GM12891 (cell line): Measurements from ENCODE around the gene TCF25.
A peak's percentile ranks its signal among the peaks of the same experiment; 100 is the strongest.
"Not testable (repeated sequence)": the region's sequence is repeated elsewhere in the genome, so short reads cannot be mapped to it uniquely, and the experiment has no call there.

ENCODE experiments used
- DNase-seq: peaks from one replicate; pipeline ENCODE4 v3.0.0; 2011; ENCODE audit warnings: low spot score; ENCODE audit not compliant: insufficient read length
- FAIRE-seq: peaks from 2 replicates; lab custom pipeline; 2011; peaks lifted over from hg19 to GRCh38; lab: Jason Lieb, UNC
- PAX5 ChIP-seq: IDR thresholded peaks from 2 replicates; pipeline ENCODE4 v1.6.1; 2011; ENCODE audit warnings: low read length, moderate library complexity, mild to moderate bottlenecking; ENCODE audit not compliant: insufficient read depth, severe bottlenecking
- POLR2A ChIP-seq: IDR thresholded peaks from 2 replicates; pipeline ENCODE4 v1.6.1; 2011; ENCODE audit warnings: low read depth, low read length, control low read depth
- POLR2AphosphoS5 ChIP-seq: IDR thresholded peaks from 2 replicates; pipeline ENCODE4 v1.6.1; 2011; ENCODE audit warnings: low read depth, low read length, control low read depth
- POU2F2 ChIP-seq: IDR thresholded peaks from 2 replicates; pipeline ENCODE4 v1.6.1; 2011; ENCODE audit warnings: low read depth, mild to moderate bottlenecking, control low read depth, low read length, moderate library complexity
- SPI1 ChIP-seq: IDR thresholded peaks from 2 replicates; pipeline ENCODE4 v1.6.1; 2011; ENCODE audit warnings: low read depth, low read length, control low read depth
- TAF1 ChIP-seq: IDR thresholded peaks from 2 replicates; pipeline ENCODE4 v1.6.1; 2011; ENCODE audit warnings: low read depth, low read length, control low read depth

Gene TCF25

DNA sequence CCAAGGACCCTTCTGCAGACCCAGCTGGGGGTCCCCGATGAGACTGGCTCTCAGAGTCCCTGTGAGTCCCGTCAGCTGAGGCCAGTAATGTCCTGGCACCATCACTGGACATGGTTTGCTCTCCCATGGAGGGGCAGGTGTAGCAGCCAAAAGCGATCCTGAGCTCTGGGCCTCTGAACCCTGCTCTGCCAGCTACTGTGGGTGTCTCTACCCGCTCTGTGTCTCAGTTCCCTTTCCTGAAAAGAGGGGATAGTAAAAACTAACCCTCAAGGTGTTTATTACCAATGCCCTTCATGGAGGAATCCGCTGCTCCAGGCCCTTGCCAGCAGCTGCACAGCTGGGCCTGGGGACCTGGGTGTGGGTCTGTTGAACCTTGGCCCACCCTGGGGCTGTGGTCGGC lies 58.6 kb downstream of the TCF25 start:
- no peak for FAIRE-seq
- DNase-seq: no peak
- TF ChIP-seq POU2F2: no peak
- no peak for TF ChIP-seq POLR2A
- 0 out of 2 replicates have a peak, but pooled peaks have one; percentile 3 for TF ChIP-seq SPI1
- TF ChIP-seq TAF1: no peak

DNA sequence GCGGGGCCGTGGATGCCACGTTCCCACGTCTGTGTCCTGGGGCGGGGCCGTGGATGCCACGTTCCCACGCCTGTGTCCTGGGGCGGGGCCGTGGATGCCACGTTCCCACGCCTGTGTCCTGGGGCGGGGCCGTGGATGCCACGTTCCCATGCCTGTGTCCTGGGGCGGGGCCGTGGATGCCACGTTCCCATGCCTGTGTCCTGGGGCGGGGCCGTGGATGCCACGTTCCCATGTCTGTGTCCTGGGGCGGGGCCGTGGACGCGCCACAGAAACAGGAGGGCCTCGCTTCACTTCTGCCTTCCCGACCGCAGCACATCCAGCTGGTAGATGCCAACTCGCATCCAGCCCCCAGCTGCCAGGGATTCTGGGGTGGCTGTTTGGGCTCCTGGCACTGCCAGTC lies 60.6 kb downstream of the TCF25 start:
- not testable (repeated sequence) for FAIRE-seq, DNase-seq

DNA sequence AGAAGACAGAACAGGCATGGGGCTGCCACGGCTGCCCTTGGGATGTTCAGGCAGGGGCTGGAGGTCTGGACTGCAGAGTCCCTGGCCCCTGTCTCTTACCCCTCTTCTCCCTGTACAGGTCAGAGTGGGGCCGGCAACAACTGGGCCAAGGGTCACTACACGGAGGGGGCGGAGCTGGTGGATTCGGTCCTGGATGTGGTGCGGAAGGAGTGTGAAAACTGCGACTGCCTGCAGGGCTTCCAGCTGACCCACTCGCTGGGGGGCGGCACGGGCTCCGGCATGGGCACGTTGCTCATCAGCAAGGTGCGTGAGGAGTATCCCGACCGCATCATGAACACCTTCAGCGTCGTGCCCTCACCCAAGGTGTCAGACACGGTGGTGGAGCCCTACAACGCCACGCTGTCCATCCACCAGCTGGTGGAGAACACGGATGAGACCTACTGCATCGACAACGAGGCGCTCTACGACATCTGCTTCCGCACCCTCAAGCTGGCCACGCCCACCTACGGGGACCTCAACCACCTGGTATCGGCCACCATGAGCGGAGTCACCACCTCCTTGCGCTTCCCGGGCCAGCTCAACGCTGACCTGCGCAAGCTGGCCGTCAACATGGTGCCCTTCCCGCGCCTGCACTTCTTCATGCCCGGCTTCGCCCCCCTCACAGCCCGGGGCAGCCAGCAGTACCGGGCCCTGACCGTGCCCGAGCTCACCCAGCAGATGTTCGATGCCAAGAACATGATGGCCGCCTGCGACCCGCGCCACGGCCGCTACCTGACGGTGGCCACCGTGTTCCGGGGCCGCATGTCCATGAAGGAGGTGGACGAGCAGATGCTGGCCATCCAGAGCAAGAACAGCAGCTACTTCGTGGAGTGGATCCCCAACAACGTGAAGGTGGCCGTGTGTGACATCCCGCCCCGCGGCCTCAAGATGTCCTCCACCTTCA lies 61.5 kb downstream of the TCF25 start:
- no peak for FAIRE-seq

DNA sequence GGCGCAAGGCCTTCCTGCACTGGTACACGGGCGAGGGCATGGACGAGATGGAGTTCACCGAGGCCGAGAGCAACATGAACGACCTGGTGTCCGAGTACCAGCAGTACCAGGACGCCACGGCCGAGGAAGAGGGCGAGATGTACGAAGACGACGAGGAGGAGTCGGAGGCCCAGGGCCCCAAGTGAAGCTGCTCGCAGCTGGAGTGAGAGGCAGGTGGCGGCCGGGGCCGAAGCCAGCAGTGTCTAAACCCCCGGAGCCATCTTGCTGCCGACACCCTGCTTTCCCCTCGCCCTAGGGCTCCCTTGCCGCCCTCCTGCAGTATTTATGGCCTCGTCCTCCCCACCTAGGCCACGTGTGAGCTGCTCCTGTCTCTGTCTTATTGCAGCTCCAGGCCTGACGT lies 62.2 kb downstream of the TCF25 start:
- DNase-seq, FAIRE-seq: not testable (repeated sequence)

More for the DNA sequence above, 61.5 kb downstream of the TCF25 start:
- no peak for DNase-seq
- TF ChIP-seq PAX5 (no peak), SPI1 (no peak), POU2F2 (no peak), POLR2AphosphoS5 (no peak), TAF1 (no peak), POLR2A (no peak)

DNA sequence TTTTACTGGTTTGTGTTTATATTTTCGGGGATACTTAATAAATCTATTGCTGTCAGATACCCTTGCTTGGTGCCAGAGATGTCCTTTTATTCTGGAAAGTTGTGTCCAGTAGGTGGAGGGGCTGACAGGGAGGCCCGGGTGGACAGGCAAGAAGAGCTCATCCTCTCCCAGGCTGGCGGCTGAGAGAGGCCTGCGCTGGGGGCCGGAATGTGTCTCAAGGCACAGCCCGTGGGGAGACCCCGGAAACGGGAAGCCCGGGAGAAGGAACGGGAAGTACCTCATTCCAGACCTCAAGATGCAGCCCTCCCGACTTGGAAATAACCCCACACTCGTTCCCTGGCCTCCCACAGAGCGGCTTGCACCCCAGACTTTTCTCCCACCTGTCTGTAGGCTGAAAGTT lies 62.6 kb downstream of the TCF25 start:
- DNase-seq (no peak), FAIRE-seq (no peak)
- TF ChIP-seq SPI1: no peak
- no peak for TF ChIP-seq POLR2A
- no peak for TF ChIP-seq PAX5
- TF ChIP-seq POLR2AphosphoS5: no peak
- no peak for TF ChIP-seq POU2F2

DNA sequence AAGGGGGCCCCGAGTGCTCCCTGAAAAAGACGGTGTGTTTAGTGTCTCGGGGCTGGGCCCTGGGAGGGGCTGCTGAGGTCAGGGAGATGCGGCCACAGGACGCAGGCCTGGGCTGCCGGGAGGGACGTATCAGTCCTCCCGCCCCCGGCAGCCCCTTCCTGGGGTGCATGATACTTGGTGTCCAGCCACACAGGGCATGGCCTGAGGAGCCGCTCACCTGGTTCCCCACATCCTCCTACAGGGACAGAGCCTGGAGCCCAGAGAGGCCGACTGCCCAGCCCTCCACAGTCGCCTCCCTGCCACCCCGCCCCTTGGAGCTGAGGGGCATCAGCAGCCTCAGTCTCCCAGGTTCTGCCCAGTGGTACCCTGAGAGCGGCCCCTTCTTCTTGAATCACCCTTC lies 63.1 kb downstream of the TCF25 start:
- no peak for DNase-seq
- no peak for FAIRE-seq
- TF ChIP-seq PAX5: no peak

DNA sequence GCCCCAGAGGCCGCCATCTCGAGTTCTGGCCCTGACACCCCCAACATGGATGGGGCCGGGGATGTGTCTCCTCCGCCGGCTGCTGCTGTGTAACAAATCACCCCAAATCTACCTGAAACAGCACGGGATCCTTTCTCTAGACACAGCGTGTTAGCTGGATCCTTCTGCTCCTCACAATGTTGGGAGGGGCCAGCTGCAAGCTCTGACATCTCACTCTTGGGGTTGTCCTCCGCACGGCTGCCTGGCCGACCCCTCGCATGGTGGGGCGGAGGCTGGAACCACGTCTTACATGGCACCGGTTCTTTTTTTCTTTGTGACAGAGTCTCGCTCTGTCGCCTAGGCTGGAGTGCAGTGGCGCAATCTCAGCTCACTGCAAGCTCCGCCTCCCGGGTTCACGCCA lies 63.6 kb downstream of the TCF25 start:
- FAIRE-seq (no peak), DNase-seq (no peak)
- no peak for TF ChIP-seq SPI1
- no peak for TF ChIP-seq TAF1
- TF ChIP-seq POU2F2: no peak
- no peak for TF ChIP-seq POLR2AphosphoS5
- TF ChIP-seq PAX5: no peak
- no peak for TF ChIP-seq POLR2A

DNA sequence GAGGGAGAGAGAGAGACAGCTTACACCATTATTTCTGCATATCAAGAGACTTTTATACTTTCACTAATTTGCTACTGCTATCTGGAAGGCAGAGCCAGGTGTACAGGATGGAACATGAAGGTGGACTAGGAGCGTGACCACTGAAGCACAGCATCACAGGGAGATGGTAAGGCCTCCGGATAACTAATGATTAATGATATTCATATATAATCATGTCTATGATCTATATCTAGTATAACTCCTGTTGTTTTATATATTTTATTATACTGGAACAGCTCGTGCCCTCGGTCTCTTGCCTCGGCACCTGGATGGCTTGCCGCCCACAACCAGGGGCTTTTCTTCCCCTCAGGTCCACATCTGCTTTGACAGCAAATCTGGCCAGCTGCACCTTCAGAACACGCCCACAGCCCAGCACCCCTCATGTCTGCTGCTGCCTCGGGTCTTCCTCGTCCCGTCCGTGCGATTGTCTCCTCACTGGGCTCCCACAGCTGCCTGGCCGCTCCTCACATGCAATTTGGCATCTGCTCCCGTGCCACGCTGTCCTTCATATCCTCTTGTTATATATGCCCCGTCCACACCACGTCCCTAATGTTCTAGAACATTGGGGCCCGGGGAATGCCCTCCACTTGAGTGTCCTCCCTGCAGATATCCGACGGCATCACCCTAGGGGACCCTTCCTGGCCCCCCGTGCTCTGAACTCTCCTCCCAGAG lies 64.9 kb downstream of the TCF25 start:
- FAIRE-seq (no peak), DNase-seq (no peak)
- TF ChIP-seq TAF1: no peak
- no peak for TF ChIP-seq POU2F2
- no peak for TF ChIP-seq POLR2A
- TF ChIP-seq PAX5: no peak
- no peak for TF ChIP-seq POLR2AphosphoS5
- TF ChIP-seq SPI1: no peak

DNA sequence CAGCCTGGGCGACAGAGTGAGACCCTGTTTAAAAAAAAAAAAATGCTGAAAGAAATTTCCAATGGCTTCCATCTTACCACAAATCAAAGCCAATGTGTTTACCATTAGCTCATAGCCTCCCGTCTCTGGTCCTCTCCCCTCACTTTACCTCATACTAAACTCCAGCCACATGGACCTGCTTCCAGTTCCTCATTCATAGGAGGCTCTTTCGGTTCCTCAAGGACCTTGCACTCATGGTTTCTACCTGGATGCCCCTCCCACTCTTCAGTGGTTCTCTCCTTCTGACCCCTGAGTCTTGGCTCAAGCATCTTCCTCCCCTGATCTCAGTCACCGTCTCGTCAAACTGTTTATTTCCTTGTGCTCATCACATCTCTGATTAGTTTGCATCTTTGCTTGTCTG lies 71.4 kb downstream of the TCF25 start:
- no peak for DNase-seq
- TF ChIP-seq SPI1 (peak; percentile 95), POU2F2 (no peak)
- FAIRE-seq: peak; percentile 88

DNA sequence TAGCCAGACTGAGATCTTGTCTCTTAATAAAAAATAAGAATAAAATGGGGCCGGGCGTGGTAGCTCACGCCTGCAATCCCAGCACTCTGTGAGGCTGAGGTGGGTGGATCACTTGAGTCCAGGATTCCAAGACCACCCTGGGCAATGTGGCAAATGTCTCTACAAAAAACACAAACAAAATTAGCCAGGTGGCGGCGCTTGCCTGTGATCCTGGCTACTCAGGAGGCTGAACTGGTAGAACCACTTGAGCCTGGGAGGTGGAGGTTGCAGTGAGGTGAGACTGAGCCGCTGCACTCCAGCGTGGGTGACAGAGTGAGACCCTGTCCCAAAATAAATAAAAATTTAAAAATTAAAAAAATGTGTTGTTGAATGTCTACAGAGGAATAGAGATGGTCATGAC lies 72.3 kb downstream of the TCF25 start:
- DNase-seq (no peak), FAIRE-seq (no peak)
- TF ChIP-seq POU2F2 (no peak), PAX5 (no peak), SPI1 (no peak), POLR2A (no peak), TAF1 (no peak), POLR2AphosphoS5 (no peak)
